ENCODE measurements around the gene CCDC149. TPM values are rescaled to one million over a fixed set of nuclear protein-coding genes. Genes with fewer than 3 reads are reported as not detected.

Gene CCDC149
- total RNA-seq, 1 donor, result 12.3 TPM

- TF ChIP-seq, protein P1, sequence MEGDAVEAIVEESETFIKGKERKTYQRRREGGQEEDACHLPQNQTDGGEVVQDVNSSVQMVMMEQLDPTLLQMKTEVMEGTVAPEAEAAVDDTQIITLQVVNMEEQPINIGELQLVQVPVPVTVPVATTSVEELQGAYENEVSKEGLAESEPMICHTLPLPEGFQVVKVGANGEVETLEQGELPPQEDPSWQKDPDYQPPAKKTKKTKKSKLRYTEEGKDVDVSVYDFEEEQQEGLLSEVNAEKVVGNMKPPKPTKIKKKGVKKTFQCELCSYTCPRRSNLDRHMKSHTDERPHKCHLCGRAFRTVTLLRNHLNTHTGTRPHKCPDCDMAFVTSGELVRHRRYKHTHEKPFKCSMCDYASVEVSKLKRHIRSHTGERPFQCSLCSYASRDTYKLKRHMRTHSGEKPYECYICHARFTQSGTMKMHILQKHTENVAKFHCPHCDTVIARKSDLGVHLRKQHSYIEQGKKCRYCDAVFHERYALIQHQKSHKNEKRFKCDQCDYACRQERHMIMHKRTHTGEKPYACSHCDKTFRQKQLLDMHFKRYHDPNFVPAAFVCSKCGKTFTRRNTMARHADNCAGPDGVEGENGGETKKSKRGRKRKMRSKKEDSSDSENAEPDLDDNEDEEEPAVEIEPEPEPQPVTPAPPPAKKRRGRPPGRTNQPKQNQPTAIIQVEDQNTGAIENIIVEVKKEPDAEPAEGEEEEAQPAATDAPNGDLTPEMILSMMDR (IDR thresholded peaks at IDR 0.05; ENCODE audit: extremely low read depth, low read depth, low read length), result no peak
- H3K9me3 ChIP-seq (ENCODE audit: low read depth, low read length), result no peaks in the 10 kb centered on the region
- no peaks in the 10 kb centered on the region for H3K36me3 ChIP-seq (ENCODE audit: insufficient read depth, low read length)
- no peak overlapping the region for H3K27ac ChIP-seq (ENCODE audit: low read depth, low read length)
- H3K4me1 ChIP-seq (ENCODE audit: insufficient read depth, low read length), result peaks cover 18% of the 10 kb centered on the region
- H4K20me1 ChIP-seq (ENCODE audit: insufficient read depth, low read length), result no peaks in the 10 kb centered on the region
- H3K4me3 ChIP-seq (ENCODE audit: insufficient read depth, low read length), result no peak overlapping the region
- no peak overlapping the region for H2AFZ ChIP-seq (ENCODE audit: low read length)
- H3K4me2 ChIP-seq (ENCODE audit: insufficient read depth, low read length), result no peak overlapping the region
- no peaks in the 10 kb centered on the region for H3K79me2 ChIP-seq (ENCODE audit: insufficient read depth, low read length)
- no peaks in the 10 kb centered on the region for H3K27me3 ChIP-seq (ENCODE audit: insufficient read depth, low read length)
- DNase-seq (ENCODE audit: insufficient read length, low spot score, missing footprints), result no peak
Observed at GRCh38 chr4:24791043-24791442, 121.8 kb downstream of the CCDC149 start.

- no peaks in the 10 kb centered on the region for H3K79me2 ChIP-seq (ENCODE audit: insufficient read depth, low read length)
- no peaks in the 10 kb centered on the region for H3K27me3 ChIP-seq (ENCODE audit: insufficient read depth, low read length)
- no peak overlapping the region for H3K4me3 ChIP-seq (ENCODE audit: insufficient read depth, low read length)
- H4K20me1 ChIP-seq (ENCODE audit: insufficient read depth, low read length), result no peaks in the 10 kb centered on the region
- TF ChIP-seq, protein P1 (IDR thresholded peaks at IDR 0.05; ENCODE audit: extremely low read depth, low read depth, low read length), result no peak
- H3K4me2 ChIP-seq (ENCODE audit: insufficient read depth, low read length), result no peak overlapping the region
- H3K27ac ChIP-seq (ENCODE audit: low read depth, low read length), result no peak overlapping the region
- peaks cover 17% of the 10 kb centered on the region for H3K4me1 ChIP-seq (ENCODE audit: insufficient read depth, low read length)
- H3K9me3 ChIP-seq (ENCODE audit: low read depth, low read length), result no peaks in the 10 kb centered on the region
- no peaks in the 10 kb centered on the region for H3K36me3 ChIP-seq (ENCODE audit: insufficient read depth, low read length)
- DNase-seq (ENCODE audit: insufficient read length, low spot score, missing footprints), result no peak
- no peak overlapping the region for H2AFZ ChIP-seq (ENCODE audit: low read length)
Observed at GRCh38 chr4:24783506-24783905, 129.3 kb downstream of the CCDC149 start.

DNA sequence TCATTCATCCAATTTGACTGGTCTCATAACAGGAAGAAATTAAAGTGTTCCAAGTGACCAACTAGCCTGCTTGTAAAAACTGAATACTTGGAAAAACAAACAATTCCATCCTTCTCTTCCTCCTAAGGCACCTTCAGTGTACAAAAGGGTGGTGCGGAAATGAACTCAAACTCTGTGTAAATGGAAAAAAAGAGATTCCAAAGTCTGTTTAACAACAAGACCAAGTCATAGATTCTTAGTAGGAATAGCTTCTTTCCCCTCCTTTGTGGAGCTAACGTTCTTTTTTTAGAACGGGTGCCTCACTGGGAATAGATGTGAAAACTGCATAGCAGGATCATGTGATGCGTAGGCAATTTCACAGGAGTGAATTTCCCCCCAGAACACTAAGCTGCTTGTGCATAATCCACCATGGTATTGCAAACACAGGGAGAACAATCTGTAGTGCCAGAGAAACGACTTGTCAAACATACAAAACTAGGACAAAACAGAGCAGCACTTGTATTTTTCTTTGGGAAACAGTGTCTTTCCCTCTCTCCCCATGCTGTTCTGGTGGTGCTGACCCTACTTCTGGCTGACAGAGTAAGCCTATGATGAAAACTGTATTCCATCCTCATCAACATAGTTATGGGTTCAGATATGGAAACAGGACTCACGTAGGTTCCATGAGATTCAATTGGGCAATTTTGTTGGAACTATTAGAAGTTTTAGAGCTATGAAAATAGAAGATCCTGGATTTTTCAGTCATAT lies 130.7 kb downstream of the CCDC149 start:
- DNase-seq (ENCODE audit: insufficient read length, low spot score, missing footprints), result peak; percentile 31
- TF ChIP-seq, protein P1 (IDR thresholded peaks at IDR 0.05; ENCODE audit: extremely low read depth, low read depth, low read length), result no peak
- H3K4me1 ChIP-seq (ENCODE audit: insufficient read depth, low read length), result peaks cover 28% of the 10 kb centered on the region
- H3K27ac ChIP-seq (ENCODE audit: low read depth, low read length), result no peak overlapping the region
- H3K9me3 ChIP-seq (ENCODE audit: low read depth, low read length), result no peaks in the 10 kb centered on the region
- peak overlapping the region; percentile 41 for H3K4me2 ChIP-seq (ENCODE audit: insufficient read depth, low read length)
- no peaks in the 10 kb centered on the region for H3K79me2 ChIP-seq (ENCODE audit: insufficient read depth, low read length)
- H4K20me1 ChIP-seq (ENCODE audit: insufficient read depth, low read length), result no peaks in the 10 kb centered on the region
- no peaks in the 10 kb centered on the region for H3K27me3 ChIP-seq (ENCODE audit: insufficient read depth, low read length)
- H2AFZ ChIP-seq (ENCODE audit: low read length), result peak overlapping the region; percentile 73
- H3K36me3 ChIP-seq (ENCODE audit: insufficient read depth, low read length), result no peaks in the 10 kb centered on the region
- no peak overlapping the region for H3K4me3 ChIP-seq (ENCODE audit: insufficient read depth, low read length)

DNA sequence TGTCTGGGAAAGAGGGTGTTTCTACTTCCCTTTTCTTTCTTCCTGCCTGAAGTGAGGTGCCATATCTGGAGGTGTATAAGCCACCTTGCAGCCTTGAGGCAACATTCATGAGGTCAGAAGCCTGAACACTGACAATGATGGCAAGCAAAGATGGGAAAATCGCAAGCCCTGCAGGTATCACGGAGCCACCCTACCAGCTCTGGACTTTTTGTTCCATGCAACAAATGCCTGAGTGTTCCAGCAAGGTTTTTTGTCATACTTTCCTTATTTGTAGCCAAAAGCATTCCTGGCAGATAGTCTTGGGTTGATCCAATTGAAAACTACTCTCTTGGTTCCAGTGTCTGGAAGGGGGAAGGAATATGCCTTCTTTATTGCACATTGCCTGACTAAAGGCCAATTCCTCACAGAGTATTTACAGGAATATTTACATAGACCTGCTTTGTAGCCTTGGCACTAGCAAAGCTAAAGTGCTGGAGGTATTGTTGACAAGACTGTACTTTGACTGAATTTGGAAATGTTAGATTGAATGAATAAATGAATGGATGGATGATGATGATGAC lies 131.8 kb downstream of the CCDC149 start:
- Histone ChIP-seq H4K20me1 (ENCODE audit: insufficient read depth, low read length) (no peaks in the 10 kb centered on the region), H3K4me1 (ENCODE audit: insufficient read depth, low read length) (peaks cover 29% of the 10 kb centered on the region), H3K4me2 (ENCODE audit: insufficient read depth, low read length) (no peak overlapping the region), H3K27ac (ENCODE audit: low read depth, low read length) (no peak overlapping the region), H3K79me2 (ENCODE audit: insufficient read depth, low read length) (no peaks in the 10 kb centered on the region), H3K9me3 (ENCODE audit: low read depth, low read length) (no peaks in the 10 kb centered on the region), H3K27me3 (ENCODE audit: insufficient read depth, low read length) (no peaks in the 10 kb centered on the region), H3K4me3 (ENCODE audit: insufficient read depth, low read length) (no peak overlapping the region), H3K36me3 (ENCODE audit: insufficient read depth, low read length) (no peaks in the 10 kb centered on the region), H2AFZ (ENCODE audit: low read length) (no peak overlapping the region)
- no peak for DNase-seq (ENCODE audit: insufficient read length, low spot score, missing footprints)
- TF ChIP-seq, protein P1 (IDR thresholded peaks at IDR 0.05; ENCODE audit: extremely low read depth, low read depth, low read length), result no peak

Data from osteoblast (primary cell).